ENCODE data around the gene EIF4E. TPM values are rescaled to one million over a fixed set of nuclear protein-coding genes. Genes with fewer than 3 reads are reported as not detected.

The EIF4E gene
- total RNA-seq (10 to 100 TPM; 78.8 to 78.9 TPM), polyA plus RNA-seq (ENCODE audit: insufficient read length in 6 of 6) (100 to 1,000 TPM in 5 of 6 donors, 10 to 100 TPM in 1; 95.0 to 114 (median 105) TPM)
- long read RNA-seq, donor 1, full-length matches to known transcripts: 36 of 43 reads
- long read RNA-seq, donor 1, partial matches to known transcripts: 7 of 43 reads
- long read RNA-seq, donor 1, other reads (novel, unspliced or antisense): 0 of 43 reads
- long read RNA-seq, donor 2, full-length matches to known transcripts: 34 of 40 reads
- long read RNA-seq, donor 2, partial matches to known transcripts: 6 of 40 reads
- long read RNA-seq, donor 2, other reads (novel, unspliced or antisense): 0 of 40 reads
- long read RNA-seq, donor 3, full-length matches to known transcripts: 26 of 26 reads
- long read RNA-seq, donor 3, partial matches to known transcripts: 0 of 26 reads
- long read RNA-seq, donor 3, other reads (novel, unspliced or antisense): 0 of 26 reads
- long read RNA-seq, donor 4, full-length matches to known transcripts: 28 of 31 reads
- long read RNA-seq, donor 4, partial matches to known transcripts: 2 of 31 reads
- long read RNA-seq, donor 4, other reads (novel, unspliced or antisense): 1 of 31 reads
- long read RNA-seq, donor 5, full-length matches to known transcripts: 29 of 29 reads
- long read RNA-seq, donor 5, partial matches to known transcripts: 0 of 29 reads
- long read RNA-seq, donor 5, other reads (novel, unspliced or antisense): 0 of 29 reads
- long read RNA-seq, donor 6, full-length matches to known transcripts: 33 of 38 reads
- long read RNA-seq, donor 6, partial matches to known transcripts: 5 of 38 reads
- long read RNA-seq, donor 6, other reads (novel, unspliced or antisense): 0 of 38 reads
- long read RNA-seq, donor 7, full-length matches to known transcripts: 12 of 27 reads
- long read RNA-seq, donor 7, partial matches to known transcripts: 7 of 27 reads
- long read RNA-seq, donor 7, other reads (novel, unspliced or antisense): 8 of 27 reads
- long read RNA-seq, donor 8, full-length matches to known transcripts: 13 of 13 reads
- long read RNA-seq, donor 8, partial matches to known transcripts: 0 of 13 reads
- long read RNA-seq, donor 8, other reads (novel, unspliced or antisense): 0 of 13 reads
- long read RNA-seq, donor 9: 0 reads
- long read RNA-seq, donor 10, full-length matches to known transcripts: 19 of 21 reads
- long read RNA-seq, donor 10, partial matches to known transcripts: 0 of 21 reads
- long read RNA-seq, donor 10, other reads (novel, unspliced or antisense): 2 of 21 reads
- long read RNA-seq, donor 11, full-length matches to known transcripts: 50 of 50 reads
- long read RNA-seq, donor 11, partial matches to known transcripts: 0 of 50 reads
- long read RNA-seq, donor 11, other reads (novel, unspliced or antisense): 0 of 50 reads
- long read RNA-seq, donor 12, full-length matches to known transcripts: 14 of 14 reads
- long read RNA-seq, donor 12, partial matches to known transcripts: 0 of 14 reads
- long read RNA-seq, donor 12, other reads (novel, unspliced or antisense): 0 of 14 reads

- TF ChIP-seq CTCF (IDR thresholded peaks at IDR 0.05): peak in 1 of 2 donors; percentile 16
- no peaks in the 10 kb centered on the region for H3K27me3 ChIP-seq
- DNase-seq (peak; percentile 95 to 99 (median 98)), ATAC-seq (peak; percentile 89)
- H3K4me3 ChIP-seq: peak within 1 kb of the TSS; percentile 85 to 96
- no peaks in the 10 kb centered on the region for H3K9me3 ChIP-seq
- intact Hi-C loops (cut with DNase I): no loop called here
- no peaks in the 10 kb centered on the region for H3K36me3 ChIP-seq
- peaks cover 6 to 53% of the 10 kb centered on the region in 2 donors for H3K4me1 ChIP-seq
- peak within 1 kb of the TSS; percentile 98 for H3K27ac ChIP-seq
These were observed at the start of gene EIF4E for GRCh38 chr4:98928505-98929340. Gene EIF4E (minus strand): TSS chr4:98929133. CDS start chr4:98929112, 21 bp downstream.

GRCh38 chr4:98977557-98977956, 48.6 kb upstream of the EIF4E start:
- no peak for TF ChIP-seq CTCF (IDR thresholded peaks at IDR 0.05)
- H3K36me3 ChIP-seq: no peaks in the 10 kb centered on the region
- H3K27me3 ChIP-seq: no peaks in the 10 kb centered on the region
- no peak for DNase-seq
- no peaks in the 10 kb centered on the region for H3K9me3 ChIP-seq
- ATAC-seq: no peak
- H3K27ac ChIP-seq: no peak overlapping the region
- H3K4me1 ChIP-seq: no peaks in the 10 kb centered on the region
- intact Hi-C loops (cut with DNase I): no loop called here
- H3K4me3 ChIP-seq: no peak overlapping the region

GRCh38 chr4:98976716-98977115, 47.8 kb upstream of the EIF4E start:
- Histone ChIP-seq H3K9me3 (no peaks in the 10 kb centered on the region), H3K27ac (no peak overlapping the region), H3K36me3 (no peaks in the 10 kb centered on the region), H3K4me3 (no peak overlapping the region), H3K4me1 (no peaks in the 10 kb centered on the region), H3K27me3 (no peaks in the 10 kb centered on the region)
- intact Hi-C loops (cut with DNase I): no loop called here
- no peak for TF ChIP-seq CTCF (IDR thresholded peaks at IDR 0.05)
- no peak for ATAC-seq
- no peak for DNase-seq

Data from left lung (tissue), 14 donors.